SU-DHL-6 (cell line): Measurements from ENCODE around the gene REG3A.

ENCODE experiments used
- CTCF ChIP-seq: fragments of 200-600 bp; sonication (generic); IDR thresholded peaks from one replicate; pipeline ENCODE4 v1.5.1; 2017; ENCODE audit warnings: antibody characterized with exemption, mild to moderate bottlenecking, low read length, moderate library complexity; ENCODE audit not compliant: insufficient read depth, poor library complexity, severe bottlenecking
- EZH2phosphoT487 ChIP-seq: fragments of 200-600 bp; sonication (generic), shearing (Covaris generic); conservative IDR thresholded peaks from 2 replicates; pipeline ENCODE4 v1.6.1; 2018; ENCODE audit warnings: mild to moderate bottlenecking, antibody characterized with exemption, low read length, moderate library complexity, mixed read lengths

GRCh38 chr2:79112269-79112668 is 47.3 kb downstream of the REG3A start:
- TF ChIP-seq CTCF (no peak), EZH2phosphoT487 (no peak)
